ENCODE results near the gene GIGYF2.

- TF ChIP-seq CTCF (IDR thresholded peaks at IDR 0.05; ENCODE audit: borderline replicate concordance, extremely low read depth, low read length, poor library complexity, severe bottlenecking) (no peak), EZH2 (IDR thresholded peaks at IDR 0.05; ENCODE audit: borderline replicate concordance, low read depth, low read length, severe bottlenecking) (no peak)
These were observed 53.1 kb downstream of the GIGYF2 start for GRCh38 chr2:232750135-232750671.
